GM08714 (cell line): Measurements from ENCODE around the gene C4BPB.
"Not testable (repeated sequence)": the region's sequence is repeated elsewhere in the genome, so short reads cannot be mapped to it uniquely, and the experiment has no call there.

ENCODE experiments used
- H3K4me3 ChIP-seq: fragments of 200-500 bp; sonication (Bioruptor generic); 2 replicates; pipeline ENCODE4 v1.5.1; 2014; ENCODE audit warnings: mild to moderate bottlenecking, low read length, inconsistent platforms
- ZNF274 ChIP-seq: IDR thresholded peaks from 2 replicates; pipeline ENCODE4 v1.6.1; 2012; ENCODE audit warnings: mild to moderate bottlenecking, low read depth, low read length

The C4BPB gene

GRCh38 chr1:207088701-207089626 is at the start of gene C4BPB:
C4BPB (plus strand) TSS chr1:207088860; CDS start chr1:207089532, 672 bp downstream.
- TF ChIP-seq ZNF274 = no peak
- peak within 1 kb of the TSS; percentile 77; the same call in 1 of the 2 replicates for H3K4me3 ChIP-seq

- H3K4me3 ChIP-seq = no peak overlapping the region
- TF ChIP-seq ZNF274 = no peak
These were observed 49.1 kb upstream of the C4BPB start for GRCh38 chr1:207039380-207040180.

- TF ChIP-seq ZNF274 = no peak
These were observed 48.5 kb upstream of the C4BPB start for GRCh38 chr1:207040181-207040533.

GRCh38 chr1:207041397-207041796 is 47.3 kb upstream of the C4BPB start:
- not testable (repeated sequence) for H3K4me3 ChIP-seq

More at GRCh38 chr1:207040181-207040533, 48.5 kb upstream of the C4BPB start:
- no peak overlapping the region for H3K4me3 ChIP-seq

- H3K4me3 ChIP-seq = no peak overlapping the region
- TF ChIP-seq ZNF274 = no peak
These were observed 43.2 kb upstream of the C4BPB start for GRCh38 chr1:207045453-207045852.

- no peak for TF ChIP-seq ZNF274
- H3K4me3 ChIP-seq = no peak overlapping the region
These were observed 41.2 kb upstream of the C4BPB start for GRCh38 chr1:207047505-207047904.

- no peak for TF ChIP-seq ZNF274
- no peak overlapping the region for H3K4me3 ChIP-seq
These were observed 40.6 kb upstream of the C4BPB start for GRCh38 chr1:207048041-207048440.

- no peak for TF ChIP-seq ZNF274
These were observed 39.6 kb upstream of the C4BPB start for GRCh38 chr1:207049054-207049453.

GRCh38 chr1:207049514-207049913 is 39.1 kb upstream of the C4BPB start:
- no peak for TF ChIP-seq ZNF274
- H3K4me3 ChIP-seq = peak overlapping the region; percentile 74

More at GRCh38 chr1:207049054-207049453, 39.6 kb upstream of the C4BPB start:
- no peak overlapping the region; the same call in 1 of the 2 replicates for H3K4me3 ChIP-seq

- TF ChIP-seq ZNF274 = no peak
- peak overlapping the region; percentile 74 for H3K4me3 ChIP-seq
These were observed 38.7 kb upstream of the C4BPB start for GRCh38 chr1:207049974-207050391.

GRCh38 chr1:207050480-207051190 is 38.0 kb upstream of the C4BPB start:
- H3K4me3 ChIP-seq = peak overlapping the region; percentile 74

GRCh38 chr1:207051191-207051943 is 37.3 kb upstream of the C4BPB start, which contains the start of gene YOD1:
YOD1 (minus strand) TSS chr1:207051208; CDS start chr1:207051030, 178 bp downstream.
- TF ChIP-seq ZNF274 = no peak
- H3K4me3 ChIP-seq = peak within 1 kb of the TSS; percentile 74

More at GRCh38 chr1:207050480-207051190, 38.0 kb upstream of the C4BPB start:
- no peak for TF ChIP-seq ZNF274
